Kidney glomerular epithelial cell (primary cell): ENCODE measurements around the gene HS3ST2.
A peak's percentile ranks its signal among the peaks of the same experiment; 100 is the strongest.
"Not testable (repeated sequence)": the region's sequence is repeated elsewhere in the genome, so short reads cannot be mapped to it uniquely, and the experiment has no call there.

Experiments used
- DNase-seq: peaks from one replicate; lab custom pipeline; 2025; lab: John Stamatoyannopoulos, UW

HS3ST2 gene

GRCh38 chr16:22813223-22813947 is 577 bp upstream of the HS3ST2 start:
- DNase-seq, result no peak

GRCh38 chr16:22814711-22815105 is 746 bp downstream of the HS3ST2 start:
- no peak for DNase-seq

DNA sequence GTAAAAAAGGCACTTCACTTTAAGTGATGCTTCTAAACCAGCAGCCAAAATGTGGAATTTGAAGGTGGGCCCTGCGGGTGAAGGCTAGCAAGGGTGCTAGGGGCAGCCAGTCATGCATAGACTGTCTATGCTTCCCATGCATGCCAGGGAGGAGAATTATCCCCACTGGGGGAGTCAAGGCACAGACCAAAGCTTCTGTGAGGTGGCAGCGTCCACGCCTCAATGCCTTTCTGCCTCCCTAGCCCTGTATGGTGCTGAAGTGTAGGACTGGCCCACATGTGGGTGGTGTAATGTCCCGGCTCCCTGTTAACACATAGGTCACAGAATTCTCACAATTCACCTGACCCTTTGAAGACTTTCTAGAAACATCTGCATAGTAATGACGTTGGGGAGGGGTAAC is 1.9 kb downstream of the HS3ST2 start:
- DNase-seq, result no peak

GRCh38 chr16:22816475-22816874 is 2.5 kb downstream of the HS3ST2 start:
- DNase-seq, result peak; percentile 17

DNA sequence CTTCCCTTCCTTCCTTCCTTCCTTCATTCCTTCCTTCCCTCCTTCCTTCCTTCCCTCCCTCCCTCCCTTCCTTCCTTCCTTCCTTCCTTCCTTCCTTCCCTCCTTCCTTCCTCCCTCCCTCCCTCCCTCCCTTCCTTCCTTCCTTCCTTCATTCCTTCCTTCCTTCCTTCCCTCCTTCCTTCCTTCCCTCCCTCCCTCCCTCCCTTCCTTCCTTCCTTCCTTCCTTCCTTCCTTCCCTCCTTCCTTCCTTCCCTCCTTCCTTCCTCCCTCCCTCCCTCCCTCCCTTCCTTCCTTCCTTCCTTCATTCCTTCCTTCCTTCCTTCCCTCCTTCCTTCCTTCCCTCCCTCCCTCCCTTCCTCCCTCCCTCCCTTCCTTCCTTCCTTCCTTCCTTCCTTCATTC is 4.8 kb downstream of the HS3ST2 start:
- not testable (repeated sequence) for DNase-seq

- no peak for DNase-seq
Observed at GRCh38 chr16:22838681-22839080, 24.7 kb downstream of the HS3ST2 start.

DNA sequence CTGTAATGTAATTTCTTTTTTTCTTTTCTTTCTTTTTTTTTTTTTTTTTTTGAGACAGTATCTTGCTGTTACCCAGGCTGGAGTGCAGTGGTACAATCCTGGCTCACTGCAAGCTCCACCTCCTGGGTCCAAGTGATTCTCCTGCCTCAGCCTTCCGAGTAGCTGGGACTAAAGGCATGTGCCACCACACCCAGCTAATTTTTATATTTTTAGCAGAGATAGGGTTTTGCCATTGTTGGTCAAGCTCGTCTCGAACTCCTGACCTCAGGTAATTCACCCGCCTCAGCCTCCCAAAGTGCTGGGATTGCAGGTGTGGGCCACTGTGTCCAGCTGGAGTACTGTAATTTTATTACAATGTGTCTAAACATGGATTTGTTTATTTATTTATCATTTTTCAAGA is 28.1 kb downstream of the HS3ST2 start:
- DNase-seq, result not testable (repeated sequence)

DNA sequence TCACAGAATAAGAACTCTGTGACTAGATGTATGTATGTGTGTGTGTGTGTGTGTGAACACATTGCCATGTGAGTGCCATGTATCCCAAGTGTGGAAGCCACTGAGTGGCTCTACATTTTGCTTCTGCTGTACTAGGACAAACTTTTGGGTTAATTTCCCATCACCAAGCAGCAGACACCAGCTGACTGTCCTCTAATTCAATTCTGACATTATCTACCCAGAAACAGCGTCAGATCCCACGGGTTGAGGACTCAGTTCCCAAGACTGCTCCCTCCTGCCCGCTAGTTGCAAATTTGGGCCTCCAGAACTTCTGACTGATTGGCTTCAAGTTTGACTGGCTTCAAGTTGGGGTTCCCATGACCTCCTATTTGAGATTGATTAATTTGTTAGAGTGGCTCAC is 29.2 kb downstream of the HS3ST2 start:
- no peak for DNase-seq

DNA sequence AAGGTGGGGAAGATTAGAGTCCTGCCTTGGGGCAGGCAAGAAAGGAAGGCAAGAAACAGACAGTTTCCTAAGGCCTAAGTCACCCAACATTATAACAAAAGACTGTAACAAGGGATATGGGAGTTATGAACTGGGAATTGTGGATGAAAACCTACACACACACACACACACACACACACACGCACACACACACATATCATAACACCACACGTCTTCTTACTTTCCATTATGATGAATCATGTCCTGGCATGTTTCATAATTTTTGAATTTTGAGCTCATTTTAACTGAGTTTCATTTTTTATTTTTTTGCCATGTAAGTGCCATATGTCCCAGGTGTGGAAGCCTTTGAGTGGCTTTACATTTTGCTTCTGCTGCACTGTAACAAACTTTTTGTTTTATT is 29.9 kb downstream of the HS3ST2 start:
- DNase-seq, result no peak

- no peak for DNase-seq
Observed at GRCh38 chr16:22844416-22844815, 30.5 kb downstream of the HS3ST2 start.

DNA sequence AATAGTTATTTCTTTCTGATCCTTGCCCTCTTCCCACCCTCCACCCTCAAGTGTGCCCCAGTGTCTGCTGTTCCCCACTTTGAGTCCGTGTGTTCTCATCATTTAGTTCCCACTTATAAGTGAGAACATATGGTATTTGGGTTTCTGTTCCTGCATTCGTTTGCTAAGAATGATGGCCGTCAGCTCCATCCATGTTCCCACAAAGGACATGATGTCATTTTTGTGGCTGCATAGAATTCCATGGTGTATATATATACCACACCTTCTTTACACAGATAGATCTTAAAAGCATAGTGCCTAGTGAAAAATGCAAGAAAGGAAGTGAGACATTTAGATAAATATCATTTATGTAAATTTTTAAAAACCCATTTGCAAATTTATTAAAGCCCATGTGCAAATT is 33.1 kb downstream of the HS3ST2 start:
- DNase-seq, result no peak

GRCh38 chr16:22847690-22848089 is 33.7 kb downstream of the HS3ST2 start:
- DNase-seq, result no peak

- no peak for DNase-seq
Observed at GRCh38 chr16:22848451-22848850, 34.5 kb downstream of the HS3ST2 start.

- no peak for DNase-seq
Observed at GRCh38 chr16:22849517-22849916, 35.6 kb downstream of the HS3ST2 start.

- DNase-seq, result no peak
Observed at GRCh38 chr16:22855231-22855630, 41.3 kb downstream of the HS3ST2 start.

GRCh38 chr16:22857296-22858025 is 43.5 kb downstream of the HS3ST2 start:
- DNase-seq, result no peak

GRCh38 chr16:22859925-22860324 is 46.0 kb downstream of the HS3ST2 start:
- no peak for DNase-seq

DNA sequence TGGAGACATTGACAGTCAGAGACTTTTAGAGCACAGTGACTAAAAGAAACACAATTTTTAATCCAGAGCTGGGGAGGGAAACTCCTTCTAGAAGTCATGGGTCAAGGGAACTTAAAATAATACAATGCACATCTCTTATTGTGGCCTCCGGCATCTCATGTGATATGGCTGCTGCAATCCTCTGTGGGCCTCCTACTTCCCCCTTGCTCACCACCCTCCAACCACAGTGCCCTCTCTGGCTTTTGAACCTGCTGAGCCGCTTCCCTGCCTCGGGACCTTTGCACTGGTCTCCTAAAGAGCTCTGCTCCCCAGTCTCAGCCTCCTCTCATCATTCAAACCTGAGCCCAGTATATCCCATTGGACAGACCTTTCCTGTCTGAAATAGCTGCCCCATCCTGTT is 47.6 kb downstream of the HS3ST2 start:
- DNase-seq, result no peak

- DNase-seq, result no peak
Observed at GRCh38 chr16:22862046-22862445, 48.1 kb downstream of the HS3ST2 start.

- no peak for DNase-seq
Observed at GRCh38 chr16:22864375-22864774, 50.4 kb downstream of the HS3ST2 start.

GRCh38 chr16:22868593-22869224 is 54.7 kb downstream of the HS3ST2 start:
- DNase-seq, result no peak

GRCh38 chr16:22871861-22872260 is 57.9 kb downstream of the HS3ST2 start:
- no peak for DNase-seq

DNA sequence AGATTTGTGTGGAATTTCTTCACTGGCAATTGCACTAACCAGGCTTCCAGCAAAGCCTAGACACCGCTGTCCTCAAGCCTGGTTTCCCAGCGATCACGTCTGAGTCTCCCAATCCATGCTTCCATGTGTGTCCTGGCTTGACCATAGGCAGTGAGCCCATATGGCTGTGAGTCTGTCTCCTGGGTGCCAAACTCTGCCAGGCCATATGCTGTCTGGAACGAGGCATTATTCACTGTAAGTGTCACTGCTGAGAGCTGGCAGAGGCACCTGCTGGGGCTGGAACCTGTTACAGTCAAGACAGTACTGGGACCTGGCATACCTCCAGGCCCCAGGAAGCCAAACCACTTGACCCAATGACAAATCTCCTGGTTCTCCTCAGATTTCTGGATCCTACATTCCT is 60.4 kb downstream of the HS3ST2 start:
- no peak for DNase-seq
